GM04503 (cell line): Measurements from ENCODE around the gene RHBDL1.

Experiments used
- DNase-seq: peaks from one replicate; pipeline ENCODE4 v3.0.0-alpha.2; 2012; ENCODE audit warnings: low read depth

Gene RHBDL1

DNA sequence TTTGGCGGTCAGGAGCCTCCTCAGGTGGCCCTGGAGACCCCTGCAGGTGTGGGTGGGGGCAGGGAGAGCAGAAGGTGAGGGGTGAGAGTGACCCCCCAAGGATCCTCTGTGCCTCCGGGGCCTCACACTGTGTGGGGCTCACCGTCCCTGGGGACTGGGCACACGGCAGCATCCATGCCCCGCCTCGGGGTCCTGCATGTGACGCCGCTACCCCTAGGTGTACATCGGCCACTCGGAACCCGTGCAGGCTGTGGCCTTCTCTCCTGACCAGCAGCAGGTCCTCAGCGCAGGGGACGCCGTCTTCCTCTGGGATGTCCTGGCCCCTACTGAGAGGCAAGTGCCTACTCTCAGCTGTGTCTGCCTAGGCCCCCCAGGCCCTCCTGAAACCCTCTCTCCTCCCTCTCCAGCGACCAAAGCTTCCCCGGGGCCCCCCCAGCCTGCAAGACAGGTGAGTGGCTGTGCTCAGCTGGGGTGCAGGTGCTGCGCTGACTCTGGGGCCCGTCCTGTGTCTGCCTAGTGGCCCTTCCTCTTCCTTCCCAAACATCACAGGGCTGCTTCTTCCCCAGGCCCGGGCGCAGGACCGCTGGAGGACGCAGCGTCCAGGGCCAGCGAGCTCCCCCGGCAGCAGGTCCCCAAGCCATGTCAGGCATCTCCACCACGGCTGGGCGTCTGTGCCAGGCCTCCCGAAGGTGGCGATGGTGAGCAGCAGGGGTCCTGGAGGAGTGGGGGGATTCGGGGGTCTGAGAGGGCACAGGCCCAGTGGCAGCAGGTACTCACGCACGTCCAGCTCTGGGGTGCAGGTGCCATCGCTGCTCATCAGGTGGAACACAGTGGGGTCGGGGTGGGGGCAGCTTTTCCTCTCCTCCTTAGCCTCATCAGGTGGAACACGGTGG is 16.5 kb upstream of the RHBDL1 start:
- no peak for DNase-seq

DNA sequence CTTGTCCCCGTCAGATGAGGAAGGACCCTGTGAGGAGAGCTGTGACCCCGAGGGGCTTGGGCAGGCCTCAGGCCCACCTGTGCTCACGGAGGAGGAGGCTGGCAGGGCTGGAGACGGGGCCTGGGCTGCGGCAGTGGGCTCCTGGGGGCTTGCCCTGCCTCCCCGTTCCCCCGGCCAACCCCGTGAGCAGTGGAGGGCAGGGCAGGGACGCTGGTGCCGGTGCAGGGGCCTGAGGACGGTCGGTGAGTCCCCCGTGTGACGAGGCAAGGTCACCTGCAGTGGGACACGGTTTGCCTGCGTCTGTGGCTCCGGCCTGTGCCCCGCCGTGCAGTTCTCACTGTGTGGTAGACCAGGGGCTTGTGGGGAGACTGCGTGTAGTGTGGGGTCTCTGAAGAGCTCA is 15.9 kb upstream of the RHBDL1 start:
- no peak for DNase-seq

DNA sequence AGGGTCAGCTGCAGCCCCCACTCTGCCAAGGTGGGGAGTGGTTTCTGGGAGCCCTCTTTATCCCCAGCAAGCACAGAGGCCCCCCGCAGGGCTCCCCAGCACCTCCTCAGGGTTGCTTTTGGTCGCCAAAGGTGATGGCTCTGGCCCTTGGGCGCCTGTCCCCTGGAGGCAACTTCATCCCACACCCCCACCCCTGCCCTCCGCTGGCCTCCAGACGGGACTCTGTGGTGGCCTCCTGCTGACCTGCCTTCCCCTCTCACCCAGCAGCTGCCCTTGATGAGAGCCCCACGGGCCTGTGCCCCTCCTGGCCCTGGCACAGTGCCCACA is 15.4 kb upstream of the RHBDL1 start:
- no peak for DNase-seq

DNA sequence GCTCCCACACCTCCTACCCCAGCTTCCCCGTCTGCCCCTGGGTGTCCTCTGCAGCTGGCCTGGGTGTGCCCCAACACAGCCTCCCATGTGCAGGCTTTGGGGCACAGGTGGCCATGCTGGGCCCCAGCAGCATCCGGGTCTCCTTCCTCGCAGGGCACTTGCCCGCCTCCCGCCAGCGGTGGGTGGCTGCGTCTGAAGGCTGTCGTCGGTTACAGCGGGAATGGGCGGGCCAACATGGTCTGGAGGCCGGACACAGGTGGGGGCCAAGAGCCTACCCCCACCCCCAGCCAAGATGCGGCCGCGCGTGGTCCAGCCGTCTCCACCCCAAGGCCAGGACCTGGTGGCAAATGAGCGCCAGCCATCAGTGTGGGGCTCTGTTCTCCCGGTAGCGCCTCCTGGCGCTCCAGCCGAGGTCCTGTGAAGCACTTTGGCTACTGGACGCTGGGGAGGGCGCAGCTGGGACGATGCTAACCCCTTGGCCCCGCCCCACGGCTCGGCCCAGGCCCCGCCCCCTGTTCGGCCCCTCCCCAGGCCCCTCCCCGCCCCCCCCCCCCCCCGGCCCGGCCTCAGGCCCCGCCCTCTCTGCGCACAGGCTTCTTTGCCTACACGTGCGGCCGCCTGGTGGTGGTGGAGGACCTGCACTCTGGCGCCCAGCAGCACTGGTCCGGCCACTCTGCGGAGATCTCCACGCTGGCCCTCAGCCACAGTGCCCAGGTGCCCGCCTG is 14.8 kb upstream of the RHBDL1 start:
- DNase-seq, result no peak

DNA sequence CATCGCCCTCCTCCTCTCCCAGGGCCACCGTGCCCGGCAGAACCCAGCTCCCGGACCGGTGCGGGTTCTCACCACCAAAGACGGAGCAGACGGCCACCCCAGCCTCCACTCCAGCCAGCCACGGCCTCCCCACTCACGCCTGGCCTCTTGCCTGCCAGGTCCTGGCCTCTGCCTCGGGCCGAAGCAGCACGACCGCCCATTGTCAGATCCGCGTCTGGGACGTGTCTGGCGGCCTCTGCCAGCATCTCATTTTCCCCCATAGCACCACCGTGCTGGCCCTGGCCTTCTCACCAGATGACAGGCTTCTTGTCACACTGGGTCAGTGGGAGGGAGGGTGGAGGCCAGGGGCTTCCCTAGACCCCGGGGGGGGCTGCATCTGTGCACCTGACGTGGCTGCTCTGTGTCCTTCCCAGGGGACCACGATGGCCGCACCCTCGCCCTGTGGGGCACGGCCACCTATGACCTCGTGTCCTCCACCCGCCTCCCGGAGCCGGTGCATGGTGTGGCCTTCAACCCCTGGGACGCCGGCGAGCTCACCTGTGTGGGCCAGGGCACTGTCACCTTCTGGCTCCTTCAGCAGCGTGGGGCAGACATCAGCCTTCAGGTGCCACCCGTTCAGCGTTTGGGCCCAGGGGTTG is 14.2 kb upstream of the RHBDL1 start:
- DNase-seq, result no peak

DNA sequence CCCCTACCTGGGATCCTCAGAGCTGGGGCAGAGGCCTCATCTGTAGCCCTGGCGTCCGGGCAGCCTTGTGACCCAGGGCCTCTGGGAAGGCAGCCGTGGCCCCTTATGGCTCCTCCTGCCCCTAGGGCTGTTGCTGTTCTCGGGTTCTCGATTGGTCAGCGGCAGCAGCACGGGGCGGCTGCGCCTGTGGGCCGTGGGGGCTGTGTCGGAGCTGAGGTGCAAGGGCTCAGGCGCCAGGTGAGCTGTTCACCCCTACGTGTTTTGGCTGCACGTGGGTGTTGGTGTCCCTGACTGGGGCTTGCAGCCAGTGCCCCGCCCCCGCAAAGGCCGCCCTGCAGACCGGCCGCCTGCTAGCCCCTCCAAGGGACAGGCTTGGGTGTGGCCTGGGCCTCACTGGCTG is 13.4 kb upstream of the RHBDL1 start:
- DNase-seq, result no peak

DNA sequence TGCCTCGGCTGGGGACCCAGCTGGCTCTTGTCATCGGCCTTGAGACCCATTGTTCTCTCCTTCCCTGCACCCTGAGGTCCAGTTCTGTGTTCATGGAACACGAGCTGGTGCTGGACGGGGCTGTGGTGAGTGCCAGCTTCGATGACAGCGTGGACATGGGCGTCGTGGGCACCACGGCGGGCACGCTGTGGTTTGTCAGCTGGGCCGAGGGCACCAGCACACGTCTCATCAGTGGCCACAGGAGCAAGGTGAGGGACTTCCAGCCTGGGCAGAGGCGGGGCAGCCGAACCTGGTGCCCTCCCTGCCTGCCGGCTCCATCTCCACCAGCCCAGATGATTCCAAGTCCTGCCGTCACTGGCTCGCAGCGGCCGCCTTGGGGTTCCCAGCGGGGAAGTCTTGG is 12.9 kb upstream of the RHBDL1 start:
- no peak for DNase-seq

DNA sequence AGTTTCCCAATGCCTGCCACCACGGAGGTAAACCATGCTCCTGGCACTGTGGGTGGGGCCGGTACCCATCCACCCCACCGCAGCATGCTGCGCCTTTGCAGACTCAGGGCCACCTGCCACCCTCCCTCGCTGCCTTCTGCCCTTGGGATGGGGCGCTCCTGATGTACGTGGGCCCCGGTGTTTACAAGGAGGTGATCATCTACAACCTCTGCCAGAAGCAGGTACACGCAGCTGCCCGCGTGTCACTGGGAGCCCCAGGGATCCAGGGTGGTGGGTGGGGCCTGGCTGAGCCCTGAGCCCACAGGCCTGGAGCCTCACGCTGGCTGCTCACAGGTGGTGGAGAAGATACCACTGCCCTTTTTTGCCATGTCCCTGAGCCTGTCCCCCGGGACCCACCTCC is 8.9 kb upstream of the RHBDL1 start:
- DNase-seq, result no peak

DNA sequence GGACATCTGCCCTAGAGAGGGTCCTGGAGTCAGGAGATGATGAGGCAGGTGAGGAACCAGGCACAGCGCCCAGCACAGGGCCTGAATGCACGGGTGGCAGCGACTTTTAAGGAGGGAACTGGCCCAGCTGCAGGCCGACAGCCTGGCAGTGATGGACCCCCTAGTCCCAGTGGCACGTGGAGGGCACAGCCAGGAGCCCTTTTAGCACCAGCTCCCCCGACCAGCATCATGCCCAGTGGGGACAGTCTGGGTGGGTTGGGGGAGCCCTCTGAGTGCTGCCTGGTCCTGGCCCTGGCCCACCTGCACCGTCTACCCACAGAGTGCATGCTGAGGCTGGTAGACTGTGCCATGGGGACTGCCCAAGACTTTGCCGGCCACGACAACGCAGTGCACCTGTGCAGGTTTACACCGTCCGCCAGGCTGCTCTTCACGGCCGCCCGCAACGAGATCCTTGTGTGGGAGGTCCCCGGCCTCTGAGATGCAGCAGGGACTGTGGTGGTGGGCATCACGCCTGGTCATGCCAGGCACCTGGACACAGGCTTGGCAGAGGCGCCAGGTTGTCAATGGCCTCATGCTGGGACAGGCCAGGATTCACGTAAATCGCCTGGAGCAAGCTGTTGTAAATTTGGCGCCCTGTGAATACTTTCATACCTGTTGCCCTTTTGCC is 8.2 kb upstream of the RHBDL1 start:
- DNase-seq, result no peak

DNA sequence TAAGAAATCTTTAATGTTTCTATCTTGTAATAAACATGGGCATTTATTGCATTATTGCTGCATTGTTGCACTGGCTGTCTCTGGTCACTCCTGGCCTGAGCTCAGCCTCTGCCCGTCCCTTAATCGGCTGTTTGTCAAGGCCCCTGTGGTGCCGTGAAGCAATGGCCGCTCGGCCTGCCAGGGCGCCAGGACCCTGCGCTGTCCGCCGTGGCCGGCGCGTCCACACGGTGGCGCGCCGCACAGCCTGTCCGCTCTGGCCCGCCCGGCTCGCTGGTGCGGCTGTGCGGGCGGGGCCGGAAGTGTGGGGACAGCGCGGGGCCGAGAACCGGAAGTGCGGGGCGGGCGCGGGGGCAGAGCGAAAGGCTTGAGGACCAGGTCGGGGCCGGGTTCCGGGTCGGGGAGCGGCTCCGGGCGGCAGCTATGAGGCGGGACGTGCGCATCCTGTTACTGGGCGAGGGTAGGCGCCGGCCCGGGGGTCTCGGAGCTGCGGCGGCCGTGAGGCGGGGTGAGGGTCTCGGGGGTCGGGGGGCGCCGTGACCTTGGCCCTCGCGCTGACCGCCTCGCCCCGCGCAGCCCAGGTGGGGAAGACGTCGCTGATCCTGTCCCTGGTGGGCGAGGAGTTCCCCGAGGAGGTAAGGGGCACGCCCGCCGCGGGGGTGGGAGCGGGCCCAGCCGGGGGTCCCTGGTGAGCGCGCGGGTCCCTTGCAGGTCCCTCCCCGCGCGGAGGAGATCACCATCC is 7.5 kb upstream of the RHBDL1 start, which contains the start of gene RHOT2:
Gene RHOT2, plus strand, starts transcription at position 353 of the 739 bp plus-strand sequence. Its CDS starts 68 bp downstream, at position 421.
- no peak for DNase-seq

DNA sequence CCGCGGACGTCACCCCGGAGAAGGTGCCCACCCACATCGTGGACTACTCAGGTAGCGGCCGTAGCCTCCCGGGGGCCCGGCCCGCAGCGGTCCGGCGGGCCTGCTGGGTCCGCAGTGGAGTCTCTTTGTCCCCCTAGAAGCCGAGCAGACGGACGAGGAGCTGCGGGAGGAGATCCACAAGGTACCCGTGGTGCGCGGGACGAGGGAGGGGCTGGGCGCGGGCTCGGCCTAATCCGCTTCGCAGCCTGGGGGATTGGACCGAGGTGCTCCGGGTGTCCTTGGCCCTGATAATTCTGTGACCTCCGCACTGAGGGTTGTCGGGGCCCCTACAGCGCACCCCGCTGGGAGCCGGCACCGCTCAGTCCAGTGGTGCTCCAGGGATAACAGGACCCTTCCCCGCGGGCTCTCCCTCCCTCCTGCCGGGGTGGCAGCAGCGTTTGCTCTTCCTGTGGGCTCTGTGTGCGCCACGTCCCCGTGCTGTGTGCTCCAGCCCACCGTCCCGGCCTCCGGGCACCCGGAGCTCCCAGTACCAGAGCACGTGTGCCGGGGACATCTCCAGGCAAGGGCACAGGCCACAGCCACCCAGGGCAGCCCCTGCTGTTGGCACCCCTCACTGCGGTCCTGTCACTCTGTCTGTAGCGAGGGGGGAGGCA is 6.8 kb upstream of the RHBDL1 start:
- DNase-seq, result no peak

DNA sequence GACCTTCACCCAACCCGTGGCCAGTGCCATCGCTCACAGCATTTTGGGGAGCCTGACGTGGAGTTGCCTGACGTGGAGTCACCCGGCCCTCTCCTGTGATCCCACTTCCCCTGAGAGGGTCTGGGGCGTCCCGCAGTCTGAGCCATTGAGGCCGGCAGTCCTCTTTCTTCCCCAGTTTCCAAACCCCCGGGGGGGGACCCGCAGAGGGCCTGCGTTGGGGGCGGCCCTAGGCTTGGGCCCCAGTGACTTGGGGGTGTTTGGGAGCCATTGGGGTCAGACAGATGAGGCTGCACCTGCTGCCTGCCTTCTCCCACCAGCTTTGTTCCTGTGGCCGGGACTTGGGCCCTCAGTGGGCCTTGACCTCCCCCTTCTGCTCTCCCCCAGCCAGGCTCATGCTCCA is 5.8 kb upstream of the RHBDL1 start:
- no peak for DNase-seq

DNA sequence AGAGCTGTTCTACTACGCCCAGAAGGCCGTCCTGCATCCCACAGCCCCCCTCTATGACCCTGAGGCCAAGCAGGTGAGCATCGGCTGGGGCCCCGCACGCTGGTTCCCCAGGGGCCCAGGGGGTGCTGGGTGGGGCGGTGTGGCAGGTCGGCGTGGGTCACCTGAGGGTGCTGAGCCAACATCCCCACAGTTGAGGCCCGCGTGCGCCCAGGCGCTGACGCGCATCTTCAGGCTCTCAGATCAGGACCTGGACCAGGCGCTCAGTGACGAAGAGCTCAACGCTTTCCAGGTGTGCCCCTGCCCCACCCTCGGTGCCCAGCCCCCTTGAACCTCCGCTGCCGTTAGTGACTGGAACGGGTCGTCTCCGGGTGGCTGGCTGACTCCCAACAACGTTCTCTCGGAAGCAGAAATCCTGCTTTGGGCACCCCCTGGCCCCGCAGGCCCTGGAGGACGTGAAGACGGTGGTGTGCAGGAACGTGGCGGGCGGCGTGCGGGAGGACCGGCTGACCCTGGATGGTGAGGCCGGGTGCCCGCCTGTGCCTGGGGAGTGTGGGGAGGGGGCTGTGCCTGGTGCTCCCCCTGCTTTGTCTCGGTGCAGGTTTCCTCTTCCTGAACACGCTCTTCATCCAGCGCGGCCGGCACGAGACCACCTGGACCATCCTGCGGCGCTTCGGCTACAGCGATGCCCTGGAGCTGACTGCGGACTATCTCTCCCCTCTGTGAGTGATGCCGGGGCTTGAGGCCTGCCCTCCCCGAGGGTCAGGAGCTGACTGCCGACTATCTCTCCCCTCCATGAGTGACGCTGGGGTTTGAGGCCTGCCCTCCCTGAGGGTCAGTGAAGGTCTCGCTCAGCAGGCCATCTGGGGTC is 4.8 kb upstream of the RHBDL1 start:
- no peak for DNase-seq

DNA sequence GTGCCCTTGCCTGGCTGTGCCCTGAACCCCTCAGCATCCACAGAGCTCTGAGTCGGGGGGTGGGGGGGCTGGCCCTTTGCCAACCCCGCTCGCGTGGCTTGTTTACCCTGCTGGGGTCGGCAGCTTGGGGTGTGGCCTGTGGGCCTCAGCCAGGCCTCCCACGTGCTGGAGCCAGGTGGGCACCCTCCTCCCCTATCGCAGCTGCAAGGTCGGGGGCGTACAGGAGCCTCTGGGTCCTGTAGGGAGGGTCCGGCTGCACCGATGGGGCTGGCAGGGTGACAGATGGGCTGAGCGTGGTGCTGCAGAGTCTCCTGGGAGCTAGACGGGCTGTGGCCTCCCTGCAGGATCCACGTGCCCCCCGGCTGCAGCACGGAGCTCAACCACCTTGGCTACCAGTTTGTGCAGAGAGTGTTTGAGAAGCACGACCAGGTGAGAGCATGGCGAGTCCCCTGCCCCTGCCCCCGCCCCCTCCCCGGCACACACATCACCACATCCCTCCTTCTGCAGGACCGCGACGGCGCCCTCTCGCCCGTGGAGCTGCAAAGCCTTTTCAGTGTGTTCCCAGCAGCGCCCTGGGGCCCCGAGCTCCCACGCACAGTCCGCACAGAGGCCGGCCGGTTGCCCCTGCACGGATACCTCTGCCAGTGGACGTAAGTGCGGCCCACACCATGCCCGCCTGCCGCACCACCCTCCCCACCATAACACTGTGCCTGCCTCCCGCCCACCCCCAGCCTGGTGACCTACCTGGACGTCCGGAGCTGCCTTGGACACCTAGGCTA is 3.9 kb upstream of the RHBDL1 start:
- no peak for DNase-seq

DNA sequence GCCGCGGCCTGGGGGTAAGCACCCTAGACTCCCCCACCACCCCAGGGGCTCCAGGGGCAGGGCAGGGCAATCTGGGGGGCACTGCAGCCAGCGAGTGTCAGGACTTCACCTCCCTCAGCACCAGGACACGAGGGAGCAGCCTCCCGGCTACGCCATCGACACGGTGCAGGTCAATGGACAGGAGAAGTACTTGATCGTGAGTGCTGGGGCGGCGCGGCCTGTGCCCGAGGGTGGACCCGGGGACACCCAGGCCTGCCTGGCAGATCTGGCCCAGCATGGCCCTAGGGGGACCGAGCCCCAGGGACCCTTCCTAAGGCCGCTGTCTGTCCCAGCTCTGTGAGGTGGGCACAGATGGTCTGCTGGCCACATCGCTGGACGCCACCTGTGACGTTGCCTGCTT is 3.1 kb upstream of the RHBDL1 start:
- no peak for DNase-seq

DNA sequence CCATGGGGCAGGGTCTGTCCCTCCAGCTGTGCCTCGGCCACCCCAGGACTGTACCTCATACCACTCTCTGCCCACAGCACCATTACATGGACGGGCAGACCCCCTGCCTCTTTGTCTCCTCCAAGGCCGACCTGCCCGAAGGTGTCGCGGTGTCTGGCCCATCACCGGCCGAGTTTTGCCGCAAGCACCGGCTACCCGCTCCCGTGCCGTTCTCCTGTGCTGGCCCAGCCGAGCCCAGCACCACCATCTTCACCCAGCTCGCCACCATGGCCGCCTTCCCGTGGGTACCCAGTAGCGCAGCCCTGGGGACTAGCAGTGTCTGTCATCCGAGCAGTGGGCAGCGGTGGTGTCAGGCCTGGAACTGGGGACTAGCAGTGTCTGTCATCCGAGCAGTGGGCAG is 2.6 kb upstream of the RHBDL1 start:
- DNase-seq, result no peak

DNA sequence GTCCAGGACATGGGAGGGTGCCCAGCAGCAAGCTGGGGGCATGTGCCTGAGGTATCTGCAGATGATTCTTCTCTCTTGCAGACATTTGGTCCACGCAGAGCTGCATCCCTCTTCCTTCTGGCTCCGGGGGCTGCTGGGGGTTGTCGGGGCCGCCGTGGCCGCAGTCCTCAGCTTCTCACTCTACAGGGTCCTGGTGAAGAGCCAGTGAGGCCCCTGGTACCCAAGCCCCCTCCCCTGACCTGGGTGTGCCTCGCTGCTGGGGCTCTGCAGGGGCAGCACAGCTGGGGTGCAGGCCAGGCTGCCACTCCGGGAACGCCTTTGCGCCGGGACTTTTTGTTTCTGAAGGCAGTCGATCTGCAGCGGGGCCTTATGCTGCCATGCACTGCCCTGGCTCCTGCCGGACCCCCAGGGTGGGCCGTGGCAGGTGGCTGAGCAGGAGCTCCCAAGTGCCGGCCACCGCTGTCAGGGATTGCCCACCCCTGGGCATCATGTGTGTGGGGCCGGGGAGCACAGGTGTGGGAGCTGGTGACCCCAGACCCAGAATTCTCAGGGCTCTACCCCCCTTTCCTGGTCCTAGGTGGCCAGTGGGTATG is 2.0 kb upstream of the RHBDL1 start:
- no peak for DNase-seq

DNA sequence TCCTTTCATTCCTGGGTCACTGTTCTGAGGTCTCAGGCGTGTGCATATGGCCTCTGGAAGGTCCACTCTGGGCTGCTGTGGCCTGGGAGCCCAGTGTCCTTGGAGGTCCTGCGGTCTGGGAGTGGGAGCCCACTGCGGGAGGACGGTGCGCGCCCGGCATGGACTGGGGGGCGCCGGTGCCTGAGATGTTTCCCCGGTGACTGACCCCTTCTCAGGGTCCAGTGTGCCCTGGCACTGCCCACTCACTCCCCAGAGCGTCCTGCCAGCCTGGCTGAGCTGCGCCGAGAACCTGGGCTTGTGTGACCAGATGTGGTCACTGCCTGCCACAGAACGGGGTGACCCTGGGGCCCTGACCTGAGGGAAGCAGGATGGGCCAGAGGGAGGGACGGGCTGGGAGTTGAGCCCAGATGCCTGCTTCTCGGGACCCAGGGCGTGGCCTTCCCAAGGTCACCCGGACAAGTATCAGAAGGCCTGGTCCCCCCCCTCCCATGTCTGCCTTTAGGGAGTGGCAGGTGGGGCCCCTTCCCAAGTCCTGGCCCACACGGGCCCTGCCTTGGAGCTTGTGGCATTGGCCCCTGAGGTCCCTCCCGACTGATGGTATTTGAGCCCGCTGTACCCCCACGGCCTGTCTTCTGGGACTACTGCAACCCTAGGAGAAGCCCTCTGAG is 1.1 kb upstream of the RHBDL1 start:
- no peak for DNase-seq
